ENCODE measurements around the gene PHRF1.

GRCh38 chr11:609341-609811 is 33.1 kb downstream of the PHRF1 start:
- TF ChIP-seq POLR2A (IDR thresholded peaks at IDR 0.05) (no peak), CTCF (IDR thresholded peaks at IDR 0.05) (no peak)
